GM23338 (cell line): ENCODE results near the gene ITPR2. TPM values are rescaled to one million over a fixed set of nuclear protein-coding genes. Genes with fewer than 3 reads are reported as not detected.

Experiments used
- ATAC-seq: fragments of 200-7000 bp; cut with Tn5 transposase; 3 replicates; pipeline ENCODE4 v1.9.1; 2020
- DNase-seq: peaks from one replicate; pipeline ENCODE4 v3.0.0-alpha.2; 2015; ENCODE audit warnings: low spot score
- H2AFZ ChIP-seq: fragments of 200-600 bp; sonication (generic); 2 replicates; pipeline ENCODE4 v1.8.0; 2016; ENCODE audit warnings: antibody characterized with exemption, mild to moderate bottlenecking, moderate library complexity
- H3F3A ChIP-seq: fragments of 200-600 bp; sonication (generic); replicated peaks from 2 replicates; pipeline ENCODE4 v1.8.0; 2017; ENCODE audit warnings: antibody characterized with exemption, mixed run types, low read depth
- H3K27ac ChIP-seq: fragments of 200-600 bp; sonication (generic); 2 replicates; pipeline ENCODE4 v1.6.1; 2016; ENCODE audit warnings: low read depth
- H3K27me3 ChIP-seq: fragments of 200-600 bp; sonication (generic); 2 replicates; pipeline ENCODE4 v1.8.0; 2016; ENCODE audit warnings: mild to moderate bottlenecking, mixed run types, moderate library complexity; ENCODE audit not compliant: insufficient read depth
- H3K36me3 ChIP-seq: fragments of 200-600 bp; sonication (generic); 2 replicates; pipeline ENCODE4 v1.8.0; 2016; ENCODE audit warnings: mild to moderate bottlenecking; ENCODE audit not compliant: insufficient read depth
- H3K4me1 ChIP-seq: fragments of 200-600 bp; sonication (generic); 2 replicates; pipeline ENCODE4 v1.8.0; 2016; ENCODE audit warnings: mild to moderate bottlenecking, moderate library complexity; ENCODE audit not compliant: insufficient read depth
- H3K4me2 ChIP-seq: fragments of 200-600 bp; sonication (generic); 2 replicates; pipeline ENCODE4 v1.7.1; 2017; ENCODE audit warnings: mixed run types
- H3K4me3 ChIP-seq: fragments of 200-600 bp; sonication (generic); 2 replicates; pipeline ENCODE4 v1.6.1; 2016; ENCODE audit warnings: mixed run types
- H3K79me2 ChIP-seq: fragments of 200-600 bp; sonication (generic); replicated peaks from 2 replicates; pipeline ENCODE4 v1.8.0; 2017; ENCODE audit warnings: mild to moderate bottlenecking; ENCODE audit not compliant: insufficient read depth
- H3K9me2 ChIP-seq: fragments of 200-600 bp; sonication (generic); 2 replicates; pipeline ENCODE4 v1.8.0; 2017; ENCODE audit not compliant: insufficient read depth
- H4K20me1 ChIP-seq: fragments of 200-600 bp; sonication (generic); replicated peaks from 2 replicates; pipeline ENCODE4 v1.8.0; 2017; ENCODE audit warnings: mild to moderate bottlenecking; ENCODE audit not compliant: insufficient read depth
- H3K27ac Mint-ChIP-seq: 2 replicates; pipeline ENCODE4 v1.8.0; 2020; ENCODE audit warnings: inconsistent platforms, mild to moderate bottlenecking, moderate library complexity, mixed read lengths
- H3K27me3 Mint-ChIP-seq: 3 replicates; pipeline ENCODE4 v1.8.0; 2022; ENCODE audit warnings: low read depth, mild to moderate bottlenecking, moderate library complexity, mixed read lengths, inconsistent platforms; ENCODE audit not compliant: insufficient read depth, poor library complexity
- H3K36me3 Mint-ChIP-seq: 3 replicates; pipeline ENCODE4 v1.8.0; 2021; ENCODE audit warnings: low read depth, mild to moderate bottlenecking, inconsistent platforms, moderate library complexity, mixed read lengths
- H3K4me1 Mint-ChIP-seq: 3 replicates; pipeline ENCODE4 v1.8.0; 2020; ENCODE audit warnings: mild to moderate bottlenecking, inconsistent platforms, mixed read lengths
- H3K4me3 Mint-ChIP-seq: 3 replicates; pipeline ENCODE4 v1.8.0; 2021; ENCODE audit warnings: moderate library complexity, mild to moderate bottlenecking, inconsistent platforms, mixed read lengths
- H3K9me3 Mint-ChIP-seq: 3 replicates; pipeline ENCODE4 v1.8.0; 2020; ENCODE audit warnings: moderate library complexity, mild to moderate bottlenecking, inconsistent platforms, mixed read lengths
- CREB1 ChIP-seq: fragments of 250-450 bp; sonication (Bioruptor Pico); IDR thresholded peaks from 2 replicates; pipeline ENCODE4 v1.5.0; 2020; ENCODE audit warnings: low read depth, mild to moderate bottlenecking, moderate library complexity
- EZH2 ChIP-seq: fragments of 200-600 bp; sonication (generic); IDR thresholded peaks from one replicate; pipeline ENCODE4 v1.8.0; 2017; ENCODE audit warnings: antibody characterized with exemption, mild to moderate bottlenecking, low read depth; ENCODE audit not compliant: unreplicated experiment
- EZH2phosphoT487 ChIP-seq: fragments of 200-600 bp; sonication (generic); IDR thresholded peaks from one replicate; pipeline ENCODE4 v1.8.1; 2018; ENCODE audit warnings: antibody characterized with exemption; ENCODE audit not compliant: unreplicated experiment
- NANOG ChIP-seq: IDR thresholded peaks from 2 replicates; pipeline ENCODE4 v1.6.1; 2016; ENCODE audit warnings: antibody characterized with exemption, borderline replicate concordance
- POLR2AphosphoS5 ChIP-seq: IDR thresholded peaks from 2 replicates; pipeline ENCODE4 v1.6.1; 2016; ENCODE audit warnings: antibody characterized with exemption, low read depth
- STAT1 ChIP-seq: IDR thresholded peaks from one replicate; pipeline ENCODE4 v1.6.1; 2016; ENCODE audit warnings: antibody characterized with exemption; ENCODE audit not compliant: unreplicated experiment
- ZNF331 ChIP-seq: fragments of 250-450 bp; sonication (Bioruptor Pico); IDR thresholded peaks from 2 replicates; pipeline ENCODE4 v1.5.0; 2020; ENCODE audit warnings: low read depth, mild to moderate bottlenecking, moderate library complexity
- polyA plus RNA-seq: library from polyadenylated mRNA; unstranded; fragments of >200 nt; fragmentation: Nextera tagmentation; extraction: Ambion mirVana; gene quantifications from 2 replicates; pipeline ENCODE4 v1.2.1, GENCODE V29; 2016
- total RNA-seq: library from RNA; depleted of rRNA; stranded (reverse); fragments of >200 nt; shearing (Covaris generic); gene quantifications from 2 replicates; pipeline ENCODE4 v1.2.3, GENCODE V29; 2014
- TF ChIP-seq, protein P1 (sequence below): IDR thresholded peaks from 2 replicates; pipeline ENCODE4 v1.6.1; 2016; ENCODE audit warnings: antibody characterized with exemption
- TF ChIP-seq, protein P2 (sequence below): fragments of 250-450 bp; sonication (Bioruptor Pico); IDR thresholded peaks from 2 replicates; pipeline ENCODE4 v1.5.0; 2020; ENCODE audit warnings: mild to moderate bottlenecking, moderate library complexity
- TF ChIP-seq, protein P3 (sequence below), 2 experiments: fragments of 200-600 bp in 1 of 2; sonication (generic) in 1 of 2; conservative IDR thresholded peaks; 2 replicates each; pipeline versions ENCODE4 v1.5.1 to v1.6.1; 2016 to 2017; ENCODE audit warnings: antibody characterized with exemption in 2 of 2, low read depth in 2 of 2, mild to moderate bottlenecking in 2 of 2, moderate library complexity in 1 of 2

Gene ITPR2
- total and polyA plus RNA-seq, 2 experiments from 2014 or later = 44.5 to 65.2 TPM

DNA sequence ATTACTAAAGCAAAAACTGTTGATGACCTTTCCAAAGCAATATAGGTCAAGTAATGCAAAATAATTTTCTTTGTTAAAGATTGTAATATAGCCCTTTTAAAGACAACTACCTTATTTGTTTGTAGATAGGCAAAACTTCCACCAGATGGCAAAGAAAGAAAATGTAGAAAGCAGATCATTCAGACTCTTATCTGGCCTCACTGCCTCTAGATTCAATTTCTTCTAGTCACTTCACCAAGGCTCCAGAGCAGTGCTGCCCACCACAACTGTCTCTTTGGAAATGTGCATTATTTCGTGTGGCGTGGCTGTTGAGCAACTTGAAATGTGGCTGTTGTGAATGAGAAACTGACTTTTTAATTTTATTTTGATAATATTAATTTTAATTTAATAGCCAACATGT is 127.1 kb downstream of the ITPR2 start:
- no peaks in the 10 kb centered on the region for H3K9me3 Mint-ChIP-seq
- H3K36me3 Mint-ChIP-seq = peaks cover 19% of the 10 kb centered on the region
- peaks cover 10% of the 10 kb centered on the region for H3K4me1 Mint-ChIP-seq
- no peak for TF ChIP-seq POLR2AphosphoS5
- TF ChIP-seq ZNF331 = no peak
- no peak overlapping the region for H3K4me3 Mint-ChIP-seq
- H3K4me1 ChIP-seq = peaks cover 14% of the 10 kb centered on the region
- no peak overlapping the region for H2AFZ ChIP-seq
- no peaks in the 10 kb centered on the region for H3F3A ChIP-seq
- H3K27me3 ChIP-seq = no peaks in the 10 kb centered on the region
- peaks cover 12% of the 10 kb centered on the region; the same call in 1 of the 2 replicates for H3K36me3 ChIP-seq
- no peaks in the 10 kb centered on the region for H3K27me3 Mint-ChIP-seq
- no peak overlapping the region for H3K4me3 ChIP-seq
- no peaks in the 10 kb centered on the region for H3K79me2 ChIP-seq
- ATAC-seq = no peak
- H3K4me2 ChIP-seq = no peak overlapping the region
- no peak overlapping the region for H3K27ac Mint-ChIP-seq
- H3K9me2 ChIP-seq = no peaks in the 10 kb centered on the region
- no peaks in the 10 kb centered on the region for H4K20me1 ChIP-seq
- no peak for DNase-seq
- peak overlapping the region; percentile 24; the same call in 1 of the 2 replicates for H3K27ac ChIP-seq

- Mint-ChIP-seq H3K27me3 (no peaks in the 10 kb centered on the region), H3K4me3 (no peak overlapping the region), H3K9me3 (no peaks in the 10 kb centered on the region), H3K36me3 (peaks cover 14% of the 10 kb centered on the region), H3K4me1 (peaks cover 11% of the 10 kb centered on the region), H3K27ac (no peak overlapping the region)
- H3K4me1 ChIP-seq = peaks cover 10% of the 10 kb centered on the region; the same call in 1 of the 2 replicates
- H3K4me3 ChIP-seq = no peak overlapping the region
- no peak overlapping the region for H2AFZ ChIP-seq
- DNase-seq (no peak), ATAC-seq (no peak)
- no peaks in the 10 kb centered on the region for H3F3A ChIP-seq
- no peaks in the 10 kb centered on the region for H3K79me2 ChIP-seq
- peaks cover 12% of the 10 kb centered on the region; the same call in 1 of the 2 replicates for H3K36me3 ChIP-seq
- no peaks in the 10 kb centered on the region for H3K9me2 ChIP-seq
- 0 out of 2 replicates have a peak overlapping the region, but pooled peaks have one; percentile 16 for H3K27ac ChIP-seq
- no peaks in the 10 kb centered on the region for H3K27me3 ChIP-seq
- no peak overlapping the region for H3K4me2 ChIP-seq
- H4K20me1 ChIP-seq = no peaks in the 10 kb centered on the region
- TF ChIP-seq NANOG (no peak), POLR2AphosphoS5 (no peak), STAT1 (no peak), EZH2phosphoT487 (no peak), EZH2 (no peak), CREB1 (CRISPR knock-in tag) (no peak)
- TF ChIP-seq, protein P1, sequence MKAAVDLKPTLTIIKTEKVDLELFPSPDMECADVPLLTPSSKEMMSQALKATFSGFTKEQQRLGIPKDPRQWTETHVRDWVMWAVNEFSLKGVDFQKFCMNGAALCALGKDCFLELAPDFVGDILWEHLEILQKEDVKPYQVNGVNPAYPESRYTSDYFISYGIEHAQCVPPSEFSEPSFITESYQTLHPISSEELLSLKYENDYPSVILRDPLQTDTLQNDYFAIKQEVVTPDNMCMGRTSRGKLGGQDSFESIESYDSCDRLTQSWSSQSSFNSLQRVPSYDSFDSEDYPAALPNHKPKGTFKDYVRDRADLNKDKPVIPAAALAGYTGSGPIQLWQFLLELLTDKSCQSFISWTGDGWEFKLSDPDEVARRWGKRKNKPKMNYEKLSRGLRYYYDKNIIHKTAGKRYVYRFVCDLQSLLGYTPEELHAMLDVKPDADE = no peak
- TF ChIP-seq, protein P2, sequence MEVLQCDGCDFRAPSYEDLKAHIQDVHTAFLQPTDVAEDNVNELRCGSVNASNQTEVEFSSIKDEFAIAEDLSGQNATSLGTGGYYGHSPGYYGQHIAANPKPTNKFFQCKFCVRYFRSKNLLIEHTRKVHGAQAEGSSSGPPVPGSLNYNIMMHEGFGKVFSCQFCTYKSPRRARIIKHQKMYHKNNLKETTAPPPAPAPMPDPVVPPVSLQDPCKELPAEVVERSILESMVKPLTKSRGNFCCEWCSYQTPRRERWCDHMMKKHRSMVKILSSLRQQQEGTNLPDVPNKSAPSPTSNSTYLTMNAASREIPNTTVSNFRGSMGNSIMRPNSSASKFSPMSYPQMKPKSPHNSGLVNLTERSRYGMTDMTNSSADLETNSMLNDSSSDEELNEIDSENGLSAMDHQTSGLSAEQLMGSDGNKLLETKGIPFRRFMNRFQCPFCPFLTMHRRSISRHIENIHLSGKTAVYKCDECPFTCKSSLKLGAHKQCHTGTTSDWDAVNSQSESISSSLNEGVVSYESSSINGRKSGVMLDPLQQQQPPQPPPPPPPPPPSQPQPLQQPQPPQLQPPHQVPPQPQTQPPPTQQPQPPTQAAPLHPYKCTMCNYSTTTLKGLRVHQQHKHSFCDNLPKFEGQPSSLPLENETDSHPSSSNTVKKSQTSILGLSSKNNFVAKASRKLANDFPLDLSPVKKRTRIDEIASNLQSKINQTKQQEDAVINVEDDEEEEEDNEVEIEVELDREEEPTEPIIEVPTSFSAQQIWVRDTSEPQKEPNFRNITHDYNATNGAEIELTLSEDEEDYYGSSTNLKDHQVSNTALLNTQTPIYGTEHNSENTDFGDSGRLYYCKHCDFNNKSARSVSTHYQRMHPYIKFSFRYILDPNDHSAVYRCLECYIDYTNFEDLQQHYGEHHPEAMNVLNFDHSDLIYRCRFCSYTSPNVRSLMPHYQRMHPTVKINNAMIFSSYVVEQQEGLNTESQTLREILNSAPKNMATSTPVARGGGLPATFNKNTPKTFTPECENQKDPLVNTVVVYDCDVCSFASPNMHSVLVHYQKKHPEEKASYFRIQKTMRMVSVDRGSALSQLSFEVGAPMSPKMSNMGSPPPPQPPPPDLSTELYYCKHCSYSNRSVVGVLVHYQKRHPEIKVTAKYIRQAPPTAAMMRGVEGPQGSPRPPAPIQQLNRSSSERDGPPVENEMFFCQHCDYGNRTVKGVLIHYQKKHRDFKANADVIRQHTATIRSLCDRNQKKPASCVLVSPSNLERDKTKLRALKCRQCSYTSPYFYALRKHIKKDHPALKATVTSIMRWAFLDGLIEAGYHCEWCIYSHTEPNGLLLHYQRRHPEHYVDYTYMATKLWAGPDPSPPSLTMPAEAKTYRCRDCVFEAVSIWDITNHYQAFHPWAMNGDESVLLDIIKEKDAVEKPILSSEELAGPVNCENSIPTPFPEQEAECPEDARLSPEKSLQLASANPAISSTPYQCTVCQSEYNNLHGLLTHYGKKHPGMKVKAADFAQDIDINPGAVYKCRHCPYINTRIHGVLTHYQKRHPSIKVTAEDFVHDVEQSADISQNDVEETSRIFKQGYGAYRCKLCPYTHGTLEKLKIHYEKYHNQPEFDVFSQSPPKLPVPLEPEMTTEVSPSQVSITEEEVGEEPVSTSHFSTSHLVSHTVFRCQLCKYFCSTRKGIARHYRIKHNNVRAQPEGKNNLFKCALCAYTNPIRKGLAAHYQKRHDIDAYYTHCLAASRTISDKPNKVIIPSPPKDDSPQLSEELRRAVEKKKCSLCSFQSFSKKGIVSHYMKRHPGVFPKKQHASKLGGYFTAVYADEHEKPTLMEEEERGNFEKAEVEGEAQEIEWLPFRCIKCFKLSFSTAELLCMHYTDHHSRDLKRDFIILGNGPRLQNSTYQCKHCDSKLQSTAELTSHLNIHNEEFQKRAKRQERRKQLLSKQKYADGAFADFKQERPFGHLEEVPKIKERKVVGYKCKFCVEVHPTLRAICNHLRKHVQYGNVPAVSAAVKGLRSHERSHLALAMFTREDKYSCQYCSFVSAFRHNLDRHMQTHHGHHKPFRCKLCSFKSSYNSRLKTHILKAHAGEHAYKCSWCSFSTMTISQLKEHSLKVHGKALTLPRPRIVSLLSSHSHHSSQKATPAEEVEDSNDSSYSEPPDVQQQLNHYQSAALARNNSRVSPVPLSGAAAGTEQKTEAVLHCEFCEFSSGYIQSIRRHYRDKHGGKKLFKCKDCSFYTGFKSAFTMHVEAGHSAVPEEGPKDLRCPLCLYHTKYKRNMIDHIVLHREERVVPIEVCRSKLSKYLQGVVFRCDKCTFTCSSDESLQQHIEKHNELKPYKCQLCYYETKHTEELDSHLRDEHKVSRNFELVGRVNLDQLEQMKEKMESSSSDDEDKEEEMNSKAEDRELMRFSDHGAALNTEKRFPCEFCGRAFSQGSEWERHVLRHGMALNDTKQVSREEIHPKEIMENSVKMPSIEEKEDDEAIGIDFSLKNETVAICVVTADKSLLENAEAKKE (CRISPR knock-in tag) = no peak
- TF ChIP-seq, protein P3, sequence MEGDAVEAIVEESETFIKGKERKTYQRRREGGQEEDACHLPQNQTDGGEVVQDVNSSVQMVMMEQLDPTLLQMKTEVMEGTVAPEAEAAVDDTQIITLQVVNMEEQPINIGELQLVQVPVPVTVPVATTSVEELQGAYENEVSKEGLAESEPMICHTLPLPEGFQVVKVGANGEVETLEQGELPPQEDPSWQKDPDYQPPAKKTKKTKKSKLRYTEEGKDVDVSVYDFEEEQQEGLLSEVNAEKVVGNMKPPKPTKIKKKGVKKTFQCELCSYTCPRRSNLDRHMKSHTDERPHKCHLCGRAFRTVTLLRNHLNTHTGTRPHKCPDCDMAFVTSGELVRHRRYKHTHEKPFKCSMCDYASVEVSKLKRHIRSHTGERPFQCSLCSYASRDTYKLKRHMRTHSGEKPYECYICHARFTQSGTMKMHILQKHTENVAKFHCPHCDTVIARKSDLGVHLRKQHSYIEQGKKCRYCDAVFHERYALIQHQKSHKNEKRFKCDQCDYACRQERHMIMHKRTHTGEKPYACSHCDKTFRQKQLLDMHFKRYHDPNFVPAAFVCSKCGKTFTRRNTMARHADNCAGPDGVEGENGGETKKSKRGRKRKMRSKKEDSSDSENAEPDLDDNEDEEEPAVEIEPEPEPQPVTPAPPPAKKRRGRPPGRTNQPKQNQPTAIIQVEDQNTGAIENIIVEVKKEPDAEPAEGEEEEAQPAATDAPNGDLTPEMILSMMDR (conservative IDR thresholded peaks at IDR 0.05; ENCODE audit: low read depth in 2 of 2) = no peak
Observed at GRCh38 chr12:26704684-26705460, 128.1 kb downstream of the ITPR2 start.
